ENCODE measurements around the gene DDR2.

DNA sequence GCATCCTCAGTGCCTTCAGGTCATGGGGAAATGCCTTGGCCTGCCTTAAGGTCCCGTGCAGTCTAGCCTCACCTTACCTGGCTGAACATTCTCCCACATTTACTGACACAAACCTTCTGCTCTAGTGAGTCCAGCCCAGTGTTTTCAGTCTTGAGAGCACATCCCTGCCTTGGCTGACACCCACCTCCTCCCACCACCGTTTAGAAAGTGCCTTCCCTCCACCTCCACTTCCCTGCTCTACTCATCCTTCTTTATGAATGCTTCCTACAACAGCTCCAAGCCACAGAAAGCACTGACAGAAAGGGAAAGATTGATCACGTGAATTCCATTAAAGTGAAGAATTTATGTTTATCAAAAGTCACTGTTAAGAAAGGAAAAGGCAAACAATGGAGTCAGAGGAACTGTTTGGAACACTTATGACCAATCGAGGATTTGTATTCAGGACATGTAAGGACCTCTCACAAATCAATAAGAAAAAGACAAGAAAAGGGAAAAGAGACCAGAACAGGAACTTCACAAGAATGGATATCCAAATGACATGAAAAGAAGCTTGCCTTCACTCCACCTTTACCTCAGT is 59.8 kb downstream of the DDR2 start:
- TF ChIP-seq, protein P1, sequence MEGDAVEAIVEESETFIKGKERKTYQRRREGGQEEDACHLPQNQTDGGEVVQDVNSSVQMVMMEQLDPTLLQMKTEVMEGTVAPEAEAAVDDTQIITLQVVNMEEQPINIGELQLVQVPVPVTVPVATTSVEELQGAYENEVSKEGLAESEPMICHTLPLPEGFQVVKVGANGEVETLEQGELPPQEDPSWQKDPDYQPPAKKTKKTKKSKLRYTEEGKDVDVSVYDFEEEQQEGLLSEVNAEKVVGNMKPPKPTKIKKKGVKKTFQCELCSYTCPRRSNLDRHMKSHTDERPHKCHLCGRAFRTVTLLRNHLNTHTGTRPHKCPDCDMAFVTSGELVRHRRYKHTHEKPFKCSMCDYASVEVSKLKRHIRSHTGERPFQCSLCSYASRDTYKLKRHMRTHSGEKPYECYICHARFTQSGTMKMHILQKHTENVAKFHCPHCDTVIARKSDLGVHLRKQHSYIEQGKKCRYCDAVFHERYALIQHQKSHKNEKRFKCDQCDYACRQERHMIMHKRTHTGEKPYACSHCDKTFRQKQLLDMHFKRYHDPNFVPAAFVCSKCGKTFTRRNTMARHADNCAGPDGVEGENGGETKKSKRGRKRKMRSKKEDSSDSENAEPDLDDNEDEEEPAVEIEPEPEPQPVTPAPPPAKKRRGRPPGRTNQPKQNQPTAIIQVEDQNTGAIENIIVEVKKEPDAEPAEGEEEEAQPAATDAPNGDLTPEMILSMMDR (IDR thresholded peaks at IDR 0.05): no peak
- no peak for TF ChIP-seq POLR2AphosphoS5 (IDR thresholded peaks at IDR 0.05)
- no peak for TF ChIP-seq POLR2A (IDR thresholded peaks at IDR 0.05)
